Testis (tissue), 3 donors: ENCODE data around the gene STIM1. TPM values are rescaled to one million over a fixed set of nuclear protein-coding genes. Genes with fewer than 3 reads are reported as not detected.

Source experiments
- DNase-seq: peaks from one replicate; pipeline ENCODE4 v3.0.0-alpha.2; 2019
- H3K27ac ChIP-seq, 2 donors: fragments of 200-600 bp; sonication (generic); one replicate each; pipeline ENCODE4 v1.5.1; 2019
- H3K27me3 ChIP-seq: fragments of 200-600 bp; sonication (generic); one replicate; pipeline ENCODE4 v1.5.1; 2019
- H3K36me3 ChIP-seq: fragments of 200-600 bp; sonication (generic); one replicate; pipeline ENCODE4 v1.5.1; 2017; ENCODE audit warnings: low read depth; ENCODE audit errors: missing control alignments
- H3K4me1 ChIP-seq: fragments of 200-600 bp; sonication (generic); one replicate; pipeline ENCODE4 v1.5.1; 2019
- H3K4me3 ChIP-seq, 2 donors: fragments of 200-600 bp; sonication (generic); one replicate each; pipeline ENCODE4 v1.5.1; 2017 to 2019
- H3K9me3 ChIP-seq: fragments of 200-600 bp; sonication (generic); one replicate; pipeline ENCODE4 v1.5.1; 2017
- CTCF ChIP-seq, 3 experiments: fragments of 450-650 bp in 2 of 3; fragments of 200-600 bp in 1 of 3; sonication (generic) in 1 of 3; IDR thresholded peaks; one replicate each; pipeline ENCODE4 v1.5.1; 2016 to 2019; ENCODE audit warnings: antibody characterized with exemption in 3 of 3, mild to moderate bottlenecking in 2 of 3, moderate library complexity in 1 of 3
- POLR2A ChIP-seq: fragments of 450-650 bp; IDR thresholded peaks from one replicate; pipeline ENCODE4 v1.6.1; 2017; ENCODE audit warnings: antibody characterized with exemption, mild to moderate bottlenecking, moderate library complexity
- WGBS, 2 donors: methylation state at CpG; one replicate each; pipeline ENCODE4 v1.1.5; 2018; 5-methylcytosine and 5-hydroxymethylcytosine counted together
- intact Hi-C: fragments of 100-400 bp; cut with DNase I; formaldehyde crosslinking; loops from one replicate; pipeline ENCODE4 v1.15.1; 2023; ENCODE audit warnings: low total_unique reads
- polyA plus RNA-seq: library from polyadenylated mRNA; stranded (reverse); fragments of 350-450 nt; fragmentation: Illumina TruSeq; extraction: RNeasy Lipid Tissue Mini Kit (QIAGEN cat#74804); gene quantifications from one replicate; pipeline ENCODE4 v1.2.3, GENCODE V29; 2014; ENCODE audit warnings: low read depth, low replicate concordance; ENCODE audit not compliant: insufficient read depth
- total RNA-seq, 2 donors: library from RNA; depleted of rRNA; stranded (reverse); fragments of >200 nt; gene quantifications; one replicate each; pipeline ENCODE4 v1.2.3, GENCODE V29; 2016

The STIM1 gene
- total and polyA plus RNA-seq, 3 donors from 2014 or later: 78.2 to 95.5 (median 87.1) TPM

GRCh38 chr11:3934658-3935057 is 79.2 kb downstream of the STIM1 start:
- Histone ChIP-seq H3K4me1 (peaks cover 4% of the 10 kb centered on the region), H3K36me3 (no peaks in the 10 kb centered on the region), H3K27me3 (no peaks in the 10 kb centered on the region), H3K9me3 (no peaks in the 10 kb centered on the region), H3K4me3 (no peak overlapping the region), H3K27ac (no peak overlapping the region)
- 89% methylated on average over 1 of the region's 1 CpG for WGBS, 2 donors
- TF ChIP-seq POLR2A (no peak), CTCF (IDR thresholded peaks at IDR 0.05) (no peak)
- DNase-seq: no peak
- intact Hi-C loops: no loop called here

- H3K4me1 ChIP-seq: peaks cover 3% of the 10 kb centered on the region
- DNase-seq: no peak
- no peaks in the 10 kb centered on the region for H3K27me3 ChIP-seq
- H3K36me3 ChIP-seq: no peaks in the 10 kb centered on the region
- 54 to 65% methylated on average over 1 of the region's 1 CpG for WGBS, 2 donors
- no peak overlapping the region for H3K27ac ChIP-seq
- H3K9me3 ChIP-seq: no peaks in the 10 kb centered on the region
- no peak overlapping the region for H3K4me3 ChIP-seq
- TF ChIP-seq CTCF (IDR thresholded peaks at IDR 0.05): no peak
- intact Hi-C loops: no loop called here
Observed at GRCh38 chr11:3936517-3936916, 81.1 kb downstream of the STIM1 start.

GRCh38 chr11:3939211-3939610 is 83.7 kb downstream of the STIM1 start:
- intact Hi-C loops: no loop called here
- Histone ChIP-seq H3K9me3 (no peaks in the 10 kb centered on the region), H3K4me1 (peaks cover 3% of the 10 kb centered on the region), H3K27ac (peak overlapping the region in 1 of 2 donors; percentile 16), H3K4me3 (no peak overlapping the region), H3K36me3 (no peaks in the 10 kb centered on the region), H3K27me3 (no peaks in the 10 kb centered on the region)
- DNase-seq: no peak
- TF ChIP-seq CTCF (IDR thresholded peaks at IDR 0.05): no peak
- no peak for TF ChIP-seq POLR2A

GRCh38 chr11:3939651-3940190 is 84.3 kb downstream of the STIM1 start:
- no peak for DNase-seq
- 50 to 56% methylated on average over 2 of the region's 2 CpGs for WGBS, 2 donors
- intact Hi-C loops: no loop called here
- no peak overlapping the region for H3K4me3 ChIP-seq
- peak overlapping the region in 1 of 2 donors; percentile 16 for H3K27ac ChIP-seq
- H3K4me1 ChIP-seq: peaks cover 3% of the 10 kb centered on the region
- H3K9me3 ChIP-seq: no peaks in the 10 kb centered on the region
- no peaks in the 10 kb centered on the region for H3K36me3 ChIP-seq
- no peak for TF ChIP-seq POLR2A
- TF ChIP-seq CTCF (IDR thresholded peaks at IDR 0.05): no peak
- H3K27me3 ChIP-seq: no peaks in the 10 kb centered on the region

GRCh38 chr11:3942160-3942955 is 86.9 kb downstream of the STIM1 start:
- no peaks in the 10 kb centered on the region for H3K9me3 ChIP-seq
- intact Hi-C loops: no loop called here
- no peak for TF ChIP-seq POLR2A
- TF ChIP-seq CTCF (IDR thresholded peaks at IDR 0.05): no peak
- no peak overlapping the region for H3K27ac ChIP-seq
- H3K4me3 ChIP-seq: no peak overlapping the region
- 50 to 82% methylated on average over 3 of the region's 3 CpGs for WGBS, 2 donors
- H3K4me1 ChIP-seq: peaks cover 14% of the 10 kb centered on the region
- no peak for DNase-seq
- no peaks in the 10 kb centered on the region for H3K36me3 ChIP-seq
- H3K27me3 ChIP-seq: no peaks in the 10 kb centered on the region
